GM21576 (cell line): ENCODE results near the gene ITGA7.
"Not testable (repeated sequence)": the region's sequence is repeated elsewhere in the genome, so short reads cannot be mapped to it uniquely, and the experiment has no call there.

Experiments used
- ATAC-seq: cut with Tn5 transposase; IDR thresholded peaks from one replicate; pipeline ENCODE4 v1.9.1; 2021; ENCODE audit warnings: mild to moderate bottlenecking, moderate library complexity; ENCODE audit not compliant: unreplicated experiment

Gene ITGA7

GRCh38 chr12:55650620-55651298 lies 56.9 kb downstream of the ITGA7 start:
- not testable (repeated sequence) for ATAC-seq

DNA sequence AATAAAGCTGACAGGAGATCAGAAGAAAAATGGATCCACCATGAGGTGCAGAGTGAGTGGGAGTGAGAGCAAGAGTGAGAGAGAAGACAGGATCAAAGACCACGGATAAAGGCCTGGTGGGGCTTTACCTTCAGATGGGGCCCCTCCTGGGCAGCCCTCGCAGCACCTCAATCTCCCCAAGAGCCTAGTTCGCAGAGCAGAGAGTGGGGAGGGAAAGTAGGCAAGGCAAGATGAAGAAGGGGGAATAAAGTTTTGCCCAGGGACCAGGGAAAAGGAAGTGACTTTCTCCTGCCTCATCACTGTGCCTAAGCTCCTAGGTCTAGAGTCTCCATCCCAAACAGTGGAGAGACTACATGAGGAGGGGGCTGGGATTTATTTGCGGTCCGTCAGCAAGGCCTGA lies 60.7 kb downstream of the ITGA7 start:
- no peak for ATAC-seq

- ATAC-seq = no peak
These were observed 63.1 kb downstream of the ITGA7 start for GRCh38 chr12:55644591-55644990.

DNA sequence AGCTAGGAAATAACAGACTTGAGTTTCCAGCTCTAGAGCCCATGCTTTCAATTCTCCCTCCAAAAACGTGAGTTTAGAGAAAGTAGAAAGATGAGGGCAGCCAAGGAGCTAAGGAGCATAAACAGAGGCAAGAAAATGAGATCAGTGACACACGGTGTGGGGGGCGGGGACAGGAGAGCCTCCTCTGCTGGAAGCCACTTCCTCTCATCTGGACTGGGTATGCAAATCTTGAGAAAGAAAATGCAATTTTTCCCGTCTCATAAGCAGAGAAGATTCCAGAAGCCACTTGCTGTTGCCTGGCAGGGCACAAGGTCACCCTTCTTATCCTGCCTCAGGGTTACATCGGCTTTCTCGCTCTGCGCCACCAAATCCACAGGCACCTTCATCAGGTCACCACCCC lies 65.0 kb downstream of the ITGA7 start:
- ATAC-seq = peak; percentile 29

- ATAC-seq = no peak
These were observed 65.4 kb downstream of the ITGA7 start for GRCh38 chr12:55642267-55642666.

DNA sequence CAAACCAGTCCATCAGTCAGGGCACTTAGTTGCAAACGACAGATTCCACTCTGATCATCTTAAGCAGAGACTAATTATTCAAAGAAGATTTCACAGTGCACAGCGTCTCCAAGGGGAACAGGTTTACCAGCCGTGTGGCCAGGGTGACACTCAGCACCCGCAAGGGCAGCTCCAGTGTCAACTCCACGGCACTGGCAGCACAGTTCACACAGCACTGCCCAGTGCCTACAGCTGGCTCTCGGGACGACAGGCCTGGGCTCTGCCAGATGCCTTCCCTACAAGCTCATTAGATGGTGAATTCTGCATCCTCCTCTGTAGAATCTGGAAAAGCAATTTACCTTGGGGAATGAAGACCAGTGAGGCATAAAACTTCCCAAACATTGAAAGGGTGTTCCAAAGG lies 66.1 kb downstream of the ITGA7 start:
- no peak for ATAC-seq

DNA sequence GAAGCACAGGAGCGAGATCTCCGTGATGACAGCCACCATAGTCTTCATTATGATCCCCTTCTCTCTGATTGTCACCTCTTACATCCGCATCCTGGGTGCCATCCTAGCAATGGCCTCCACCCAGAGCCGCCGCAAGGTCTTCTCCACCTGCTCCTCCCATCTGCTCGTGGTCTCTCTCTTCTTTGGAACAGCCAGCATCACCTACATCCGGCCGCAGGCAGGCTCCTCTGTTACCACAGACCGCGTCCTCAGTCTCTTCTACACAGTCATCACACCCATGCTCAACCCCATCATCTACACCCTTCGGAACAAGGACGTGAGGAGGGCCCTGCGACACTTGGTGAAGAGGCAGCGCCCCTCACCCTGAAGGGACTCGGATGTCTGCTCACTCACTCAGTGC lies 70.2 kb downstream of the ITGA7 start:
- ATAC-seq = no peak

- ATAC-seq = no peak
These were observed 70.9 kb downstream of the ITGA7 start, which contains the start of gene OR10P1 for GRCh38 chr12:55636853-55637252. Gene OR10P1 (plus strand): TSS chr12:55636892. CDS start chr12:55636892, 0 bp downstream.

GRCh38 chr12:55636116-55636655 lies 71.5 kb downstream of the ITGA7 start:
- no peak for ATAC-seq
